Lower leg skin (tissue), 4 donors: ENCODE measurements around the gene BMP2K. TPM values are rescaled to one million over a fixed set of nuclear protein-coding genes. Genes with fewer than 3 reads are reported as not detected.

Source experiments
- DNase-seq, 2 donors: peaks; one replicate each; pipeline ENCODE4 v3.0.0-alpha.2; 2019; ENCODE audit warnings: low spot score in 2 of 2
- H3K4me3 ChIP-seq: fragments of 200-600 bp; sonication (generic); 2 replicates; pipeline ENCODE4 v1.5.1; 2017; ENCODE audit warnings: mild to moderate bottlenecking, low read depth; ENCODE audit not compliant: poor library complexity, severe bottlenecking
- POLR2A ChIP-seq, 2 donors: fragments of 450-650 bp; IDR thresholded peaks; one replicate each; pipeline ENCODE4 v1.6.1; 2016 to 2017; ENCODE audit warnings: antibody characterized with exemption in 2 of 2, mild to moderate bottlenecking in 1 of 2, moderate library complexity in 1 of 2
- WGBS, 2 donors: methylation state at CpG; one replicate each; pipeline ENCODE4 v1.1.5; 2018; 5-methylcytosine and 5-hydroxymethylcytosine counted together
- intact Hi-C: fragments of 100-400 bp; cut with DNase I; formaldehyde crosslinking; loops from one replicate; pipeline ENCODE4 v1.15.0; 2023; ENCODE audit warnings: low total_unique reads
- total RNA-seq, 4 donors: library from RNA; depleted of rRNA; stranded (reverse); fragments of >200 nt; gene quantifications; one replicate each; pipeline ENCODE4 v1.1.0, GENCODE V29; 2016
- TF ChIP-seq, protein P1 (sequence below), 3 donors: fragments of 450-650 bp; IDR thresholded peaks; one replicate each; pipeline ENCODE4 v1.5.1; 2016; ENCODE audit warnings: antibody characterized with exemption in 3 of 3, mild to moderate bottlenecking in 3 of 3, moderate library complexity in 2 of 3

Gene BMP2K
- total RNA-seq, 4 donors from 2014 or later = 19.0 to 31.4 (median 25.8) TPM

- intact Hi-C loops = no loop called here
- no peak overlapping the region for H3K4me3 ChIP-seq
- no peak for DNase-seq
- WGBS, 2 donors = 91 to 95% methylated on average over 1 of the region's 1 CpG
- no peak for TF ChIP-seq POLR2A (IDR thresholded peaks at IDR 0.05)
- TF ChIP-seq, protein P1, sequence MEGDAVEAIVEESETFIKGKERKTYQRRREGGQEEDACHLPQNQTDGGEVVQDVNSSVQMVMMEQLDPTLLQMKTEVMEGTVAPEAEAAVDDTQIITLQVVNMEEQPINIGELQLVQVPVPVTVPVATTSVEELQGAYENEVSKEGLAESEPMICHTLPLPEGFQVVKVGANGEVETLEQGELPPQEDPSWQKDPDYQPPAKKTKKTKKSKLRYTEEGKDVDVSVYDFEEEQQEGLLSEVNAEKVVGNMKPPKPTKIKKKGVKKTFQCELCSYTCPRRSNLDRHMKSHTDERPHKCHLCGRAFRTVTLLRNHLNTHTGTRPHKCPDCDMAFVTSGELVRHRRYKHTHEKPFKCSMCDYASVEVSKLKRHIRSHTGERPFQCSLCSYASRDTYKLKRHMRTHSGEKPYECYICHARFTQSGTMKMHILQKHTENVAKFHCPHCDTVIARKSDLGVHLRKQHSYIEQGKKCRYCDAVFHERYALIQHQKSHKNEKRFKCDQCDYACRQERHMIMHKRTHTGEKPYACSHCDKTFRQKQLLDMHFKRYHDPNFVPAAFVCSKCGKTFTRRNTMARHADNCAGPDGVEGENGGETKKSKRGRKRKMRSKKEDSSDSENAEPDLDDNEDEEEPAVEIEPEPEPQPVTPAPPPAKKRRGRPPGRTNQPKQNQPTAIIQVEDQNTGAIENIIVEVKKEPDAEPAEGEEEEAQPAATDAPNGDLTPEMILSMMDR (IDR thresholded peaks at IDR 0.05) = no peak
Observed at GRCh38 chr4:78737035-78737434, 39.1 kb upstream of the BMP2K start.

DNA sequence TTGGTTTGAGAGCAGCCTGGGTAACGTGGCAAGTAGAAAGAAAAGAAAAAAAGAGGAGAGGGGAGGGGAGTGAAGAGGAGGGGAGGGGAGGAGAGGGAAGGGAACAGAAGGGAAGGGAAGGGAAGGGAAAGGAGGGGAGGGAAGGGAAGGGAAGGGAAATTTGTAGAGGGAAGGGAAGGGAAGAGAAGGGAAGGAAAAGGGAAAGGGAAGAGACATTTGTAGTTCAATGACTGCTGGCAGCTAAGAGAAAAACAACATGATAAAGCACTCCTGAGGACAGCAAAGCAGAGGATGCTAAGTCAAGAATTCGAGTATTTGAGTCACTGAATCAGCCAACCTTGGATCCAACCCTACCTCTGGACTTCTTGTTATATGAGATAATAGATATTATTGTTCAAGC lies 38.2 kb upstream of the BMP2K start:
- TF ChIP-seq POLR2A (IDR thresholded peaks at IDR 0.05) = no peak
- TF ChIP-seq, protein P1 (IDR thresholded peaks at IDR 0.05) = no peak
- WGBS, 2 donors = 66 to 74% methylated on average over 2 of the region's 2 CpGs

GRCh38 chr4:78742300-78742699 lies 33.9 kb upstream of the BMP2K start:
- WGBS, 2 donors = 86 to 98% methylated on average over 2 of the region's 2 CpGs
- intact Hi-C loops = no loop called here
- no peak overlapping the region for H3K4me3 ChIP-seq
- TF ChIP-seq, protein P1 (IDR thresholded peaks at IDR 0.05) = no peak
- no peak for TF ChIP-seq POLR2A (IDR thresholded peaks at IDR 0.05)
- DNase-seq = no peak

More for the DNA sequence above, 38.2 kb upstream of the BMP2K start:
- no peak for DNase-seq
- intact Hi-C loops = no loop called here
- no peak overlapping the region for H3K4me3 ChIP-seq

- no peak for TF ChIP-seq POLR2A (IDR thresholded peaks at IDR 0.05)
- TF ChIP-seq, protein P1 (IDR thresholded peaks at IDR 0.05) = no peak
- no peak for DNase-seq
- 60 to 63% methylated on average over 3 of the region's 3 CpGs for WGBS, 2 donors
- intact Hi-C loops = no loop called here
- no peak overlapping the region for H3K4me3 ChIP-seq
Observed at GRCh38 chr4:78747475-78747922, 28.7 kb upstream of the BMP2K start.

GRCh38 chr4:78748381-78748780 lies 27.8 kb upstream of the BMP2K start:
- TF ChIP-seq POLR2A (IDR thresholded peaks at IDR 0.05) = no peak
- TF ChIP-seq, protein P1 (IDR thresholded peaks at IDR 0.05) = no peak
- intact Hi-C loops = no loop called here
- no peak for DNase-seq
- H3K4me3 ChIP-seq = no peak overlapping the region
- WGBS, 2 donors = 79 to 88% methylated on average over 2 of the region's 2 CpGs

DNA sequence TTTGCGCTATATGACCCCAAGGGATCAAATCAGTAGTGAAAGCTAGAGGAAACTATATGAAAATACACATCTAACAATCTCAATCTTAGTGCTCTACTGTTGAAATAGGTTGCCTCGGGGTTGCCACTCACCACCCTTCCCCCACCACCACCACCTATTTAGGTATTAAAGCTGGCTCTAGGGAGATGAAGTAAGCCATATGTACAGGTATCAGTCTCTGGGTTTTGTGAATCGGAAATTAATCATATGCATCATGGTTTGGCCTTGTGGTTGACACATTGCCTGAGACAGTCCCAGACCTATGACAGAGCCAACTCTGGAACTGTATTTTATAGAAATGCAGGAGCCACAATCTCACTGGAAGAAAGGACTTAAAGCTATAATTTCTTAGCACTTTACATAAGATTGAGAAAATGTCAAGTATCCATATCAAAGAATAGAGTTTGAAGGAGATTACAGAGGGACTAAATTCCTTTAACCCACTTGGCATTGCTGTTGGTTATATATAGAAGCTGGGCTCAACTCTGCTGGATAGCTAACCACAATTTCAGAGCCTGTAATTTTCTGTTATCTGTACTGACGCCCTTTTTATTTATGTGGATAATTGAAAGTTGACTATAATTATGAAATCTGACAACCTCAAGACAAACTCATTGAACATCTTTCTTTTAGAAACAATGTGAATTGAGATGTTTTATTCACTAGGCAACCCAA lies 26.7 kb upstream of the BMP2K start:
- WGBS, 2 donors = 77 to 81% methylated on average over 4 of the region's 4 CpGs
- TF ChIP-seq, protein P1 (IDR thresholded peaks at IDR 0.05) = no peak
- no peak for TF ChIP-seq POLR2A (IDR thresholded peaks at IDR 0.05)
- intact Hi-C loops = no loop called here
- H3K4me3 ChIP-seq = no peak overlapping the region
- DNase-seq = no peak
